Right ventricle myocardium inferior (tissue), 1 donor: Measurements from ENCODE around the gene PPM1E. TPM values are rescaled to one million over a fixed set of nuclear protein-coding genes. Genes with fewer than 3 reads are reported as not detected.
"Not testable (repeated sequence)": the region's sequence is repeated elsewhere in the genome, so short reads cannot be mapped to it uniquely, and the experiment has no call there.

Experiments used
- ATAC-seq: fragments of 200-7000 bp; cut with Tn5 transposase; one replicate; pipeline ENCODE4 v1.9.1; 2020; ENCODE audit warnings: mild to moderate bottlenecking, moderate library complexity
- DNase-seq: peaks from one replicate; pipeline ENCODE4 v3.0.0; 2021; ENCODE audit errors: missing footprints
- intact Hi-C: fragments of 100-400 bp; cut with DNase I; formaldehyde crosslinking; loops from one replicate; pipeline ENCODE4 v1.11.0; 2022
- total RNA-seq: library from RNA; stranded (reverse); fragmentation: NEBNext Ultra II Directional; extraction: Animal tissue kit (Norgen Biotek cat#: 25700); gene quantifications from one replicate; pipeline ENCODE4 v1.2.1, GENCODE V29; 2021
- donor health status: DM: no; HTN: yes; CAD: no; lungs with severe emphysema.

PPM1E gene
- total RNA-seq, 1 donor from 2014 or later: 2.3 TPM

DNA sequence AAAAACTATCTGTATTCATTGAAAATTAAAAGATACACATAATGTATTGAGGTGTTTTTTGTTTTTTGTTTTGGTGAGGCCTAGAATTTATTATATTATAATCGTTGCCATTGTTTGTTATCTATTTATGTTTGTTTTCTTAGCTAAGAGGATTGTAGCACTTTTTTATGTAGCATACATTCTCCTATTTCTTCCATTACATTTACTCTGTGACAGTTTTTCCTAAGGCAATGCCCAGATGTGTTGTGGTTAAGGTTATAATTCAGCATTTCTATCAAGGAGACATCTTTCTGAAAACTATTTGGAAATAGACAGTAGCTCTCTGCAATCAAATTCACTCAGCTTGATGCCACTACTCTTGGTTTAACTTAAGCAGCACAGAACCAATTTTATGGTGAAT lies 161.6 kb downstream of the PPM1E start:
- ATAC-seq: no peak
- no peak for DNase-seq
- intact Hi-C loops: no loop called here

DNA sequence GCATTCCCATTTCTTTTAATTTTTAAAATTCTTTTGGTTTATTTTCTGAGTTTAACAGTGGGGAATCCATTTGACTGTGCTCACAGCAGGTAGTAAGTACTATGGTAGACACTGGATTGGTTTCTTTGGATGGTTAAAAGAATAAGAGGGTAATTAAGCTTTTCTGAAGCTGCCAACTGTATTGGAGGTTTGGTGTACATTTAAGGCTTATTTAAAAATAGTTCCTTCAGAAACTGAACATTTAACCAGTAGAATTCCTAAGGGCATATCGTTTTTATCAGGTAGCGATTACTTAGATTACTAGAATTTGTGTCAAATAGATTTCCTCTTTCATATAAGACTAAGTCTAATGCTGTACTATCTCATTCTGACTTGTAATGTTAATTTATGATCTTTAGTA lies 162.4 kb downstream of the PPM1E start:
- DNase-seq (no peak), ATAC-seq (no peak)
- intact Hi-C loops: no loop called here

DNA sequence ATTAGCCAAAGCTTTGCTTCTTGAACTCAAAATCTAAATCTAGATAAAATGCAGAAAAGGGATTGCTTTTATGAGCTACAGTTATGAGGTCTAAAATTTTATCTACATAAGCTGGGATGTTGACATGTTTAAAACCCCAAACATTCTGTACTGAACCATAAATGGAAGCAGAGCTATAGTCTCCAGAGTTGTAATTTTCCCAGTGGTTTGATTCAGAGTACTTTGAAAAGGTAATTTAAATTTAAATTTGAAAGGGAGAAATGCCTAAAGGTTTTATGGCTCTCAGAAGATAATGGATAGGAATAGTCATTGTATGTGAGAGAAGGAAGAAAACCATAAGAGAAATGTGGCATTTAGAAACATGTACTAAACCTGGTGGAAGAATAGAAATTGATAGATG lies 163.2 kb downstream of the PPM1E start:
- intact Hi-C loops: no loop called here
- ATAC-seq (no peak), DNase-seq (no peak)

DNA sequence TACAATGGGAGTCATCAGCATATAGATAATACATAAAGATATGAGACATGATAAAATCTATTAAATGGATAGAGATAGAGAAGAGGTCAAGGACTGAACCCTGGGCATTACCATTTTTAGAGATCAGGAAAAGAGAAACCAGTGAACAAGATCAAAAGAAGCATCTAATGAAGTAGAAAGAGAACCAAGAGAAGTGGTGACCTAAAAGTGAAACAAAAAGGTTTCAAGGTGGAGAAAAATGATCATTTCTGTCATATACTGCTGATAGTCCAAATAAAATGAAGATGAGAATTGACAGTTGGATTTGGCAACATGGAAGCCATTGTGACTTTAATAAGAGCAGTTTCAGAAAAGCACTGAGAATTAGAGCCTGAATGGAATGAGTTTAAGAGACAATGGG lies 165.1 kb downstream of the PPM1E start:
- DNase-seq (no peak), ATAC-seq (no peak)
- intact Hi-C loops: no loop called here

DNA sequence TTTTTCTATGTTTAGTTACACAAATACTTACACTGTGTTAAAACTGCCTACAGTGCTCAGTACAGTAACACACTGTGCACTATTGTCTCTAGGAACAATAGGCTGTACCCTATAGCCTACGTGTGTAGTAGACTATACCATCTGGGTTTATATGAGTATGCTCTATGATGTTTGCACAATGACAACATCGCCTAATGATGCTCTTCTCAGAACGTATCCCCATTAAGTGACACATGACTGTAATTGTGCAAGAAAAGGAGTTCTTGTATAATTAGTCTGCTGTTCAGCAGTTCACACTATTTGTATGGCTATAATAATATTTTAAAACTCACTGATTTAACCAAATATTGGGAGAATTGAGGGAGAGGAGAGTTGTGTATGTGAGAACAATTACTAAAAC lies 177.3 kb downstream of the PPM1E start:
- intact Hi-C loops: no loop called here
- ATAC-seq: no peak

DNA sequence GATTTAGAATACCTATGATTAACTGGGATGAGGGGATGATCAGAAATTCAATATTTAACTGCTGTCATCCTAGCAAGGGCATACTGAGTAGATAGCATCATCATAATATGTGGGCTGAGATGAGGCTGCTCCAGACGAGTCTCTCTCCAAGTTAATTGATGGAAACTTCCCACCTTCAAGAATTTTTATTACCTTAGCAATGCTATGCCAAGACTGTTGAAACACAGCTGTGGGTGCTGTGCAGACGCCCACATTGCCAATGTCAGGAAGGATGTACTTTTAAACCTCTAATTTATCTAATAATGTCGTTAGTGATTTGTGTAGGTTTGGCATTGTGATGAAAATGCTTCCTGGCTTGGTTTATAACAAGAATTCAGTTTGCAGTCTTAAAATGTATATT lies 180.6 kb downstream of the PPM1E start:
- DNase-seq (no peak), ATAC-seq (no peak)
- intact Hi-C loops: no loop called here

More for the DNA sequence above, 177.3 kb downstream of the PPM1E start:
- no peak for DNase-seq

DNA sequence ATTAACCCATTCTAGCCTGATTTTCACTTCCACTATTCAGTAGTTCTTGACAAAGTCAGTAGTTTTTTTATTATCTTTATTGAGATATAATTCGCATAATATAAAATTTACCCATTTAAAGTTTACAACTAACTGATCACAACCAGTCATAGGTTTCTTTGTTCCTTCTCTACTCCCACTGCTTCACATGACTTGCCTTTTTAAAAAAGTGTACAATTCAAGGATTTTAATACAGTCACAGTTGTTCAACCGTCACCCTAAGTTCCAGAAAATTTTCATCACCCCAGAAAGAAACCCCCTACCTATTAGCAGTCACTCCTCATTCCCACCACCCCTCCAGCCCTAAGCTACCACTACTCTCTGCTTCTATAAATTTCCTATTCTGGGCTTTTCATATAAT lies 188.5 kb downstream of the PPM1E start:
- intact Hi-C loops: no loop called here
- DNase-seq (no peak), ATAC-seq (no peak)

DNA sequence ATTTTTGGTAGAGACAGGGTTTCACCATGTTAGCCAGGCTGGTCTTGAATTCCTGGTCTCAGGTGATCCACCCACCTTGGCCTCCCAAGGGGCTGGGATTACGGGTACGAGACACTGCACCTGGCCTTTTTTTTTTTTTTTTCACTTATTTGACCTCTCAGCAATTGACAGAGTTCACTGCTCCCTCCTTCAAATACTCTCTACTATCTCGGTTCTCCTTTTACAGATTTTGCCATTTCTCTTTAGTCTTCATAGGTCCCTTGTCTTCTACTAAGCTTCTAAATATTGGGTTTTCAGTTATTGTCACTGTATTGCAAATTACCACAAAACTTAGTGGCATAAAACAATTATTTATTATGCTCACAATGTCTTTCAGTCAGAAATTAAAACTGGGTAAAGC lies 191.8 kb downstream of the PPM1E start:
- DNase-seq: no peak
- intact Hi-C loops: no loop called here
- ATAC-seq: no peak

DNA sequence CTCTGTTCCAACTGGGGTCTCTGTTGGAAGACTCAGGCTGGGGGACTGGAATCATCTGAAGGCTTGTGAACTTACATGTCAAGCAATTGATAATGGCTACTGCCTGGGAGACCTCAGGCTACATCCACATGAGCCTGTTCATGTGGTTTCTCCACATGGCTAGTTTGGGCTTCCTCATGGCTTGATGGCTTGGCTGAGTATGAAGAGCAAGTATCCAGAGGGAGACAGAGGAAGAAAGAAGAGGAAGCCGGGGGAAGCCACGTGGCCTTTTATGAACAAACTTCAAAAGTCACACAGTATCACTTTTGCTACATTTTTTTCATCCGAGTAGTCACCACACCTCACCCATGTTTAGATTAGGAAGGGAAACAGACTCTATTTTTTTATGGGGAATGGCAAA lies 192.2 kb downstream of the PPM1E start:
- ATAC-seq (no peak), DNase-seq (no peak)
- intact Hi-C loops: no loop called here

DNA sequence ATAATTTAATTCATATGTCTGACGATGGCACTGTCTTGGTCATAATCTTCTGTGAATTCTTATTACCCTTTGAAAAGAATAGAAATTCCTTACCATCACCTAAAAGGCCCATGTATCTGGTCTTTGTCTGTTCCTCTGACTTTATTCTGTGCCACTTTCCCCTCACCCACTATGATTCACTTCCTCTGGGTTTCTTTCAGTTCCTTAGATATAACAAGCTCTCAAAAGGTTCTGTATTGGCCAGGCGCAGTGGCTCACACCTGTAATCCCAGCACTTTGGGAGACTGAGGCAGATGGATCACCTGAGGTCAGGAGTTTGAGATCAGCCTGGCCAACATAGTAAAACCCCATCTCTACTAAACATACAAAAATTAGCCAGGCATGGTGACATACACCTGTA lies 198.7 kb downstream of the PPM1E start:
- ATAC-seq: not testable (repeated sequence)

DNA sequence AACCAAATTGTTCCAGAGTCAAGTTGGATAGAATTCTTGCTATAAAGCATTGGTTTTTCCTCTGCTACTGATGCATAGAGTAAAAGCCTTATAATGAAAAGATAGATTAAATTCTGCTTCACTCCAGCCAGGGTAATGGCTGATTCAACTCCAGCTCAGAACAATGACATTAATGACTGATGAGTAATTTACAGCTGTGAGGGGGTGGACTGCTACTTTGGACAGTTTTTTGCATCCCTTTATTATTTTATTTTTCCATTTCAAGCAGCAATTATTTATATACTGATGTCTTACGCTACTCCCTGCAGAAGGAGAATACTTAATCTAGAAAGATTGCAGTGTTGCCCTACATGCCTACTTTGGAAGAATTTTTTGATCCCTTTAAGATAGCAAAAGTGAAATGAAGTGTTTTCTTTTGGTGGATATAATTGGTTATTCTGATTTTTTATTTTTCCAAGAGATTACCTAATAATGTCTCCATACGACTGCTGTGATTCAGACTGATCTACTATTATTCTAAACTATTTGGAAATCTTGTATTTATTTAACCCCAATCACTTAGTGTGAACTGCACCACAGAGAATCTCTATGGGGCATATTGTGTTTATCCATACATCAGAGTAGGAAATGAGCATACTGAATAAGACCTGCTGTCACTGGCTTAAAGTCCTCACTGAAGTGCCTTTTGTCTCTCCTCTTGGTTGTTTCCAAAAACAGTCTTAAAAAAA lies 201.5 kb downstream of the PPM1E start:
- DNase-seq: no peak
- intact Hi-C loops: no loop called here
- ATAC-seq: no peak

More for the DNA sequence above, 198.7 kb downstream of the PPM1E start:
- intact Hi-C loops, DNase-seq: not testable (repeated sequence)

DNA sequence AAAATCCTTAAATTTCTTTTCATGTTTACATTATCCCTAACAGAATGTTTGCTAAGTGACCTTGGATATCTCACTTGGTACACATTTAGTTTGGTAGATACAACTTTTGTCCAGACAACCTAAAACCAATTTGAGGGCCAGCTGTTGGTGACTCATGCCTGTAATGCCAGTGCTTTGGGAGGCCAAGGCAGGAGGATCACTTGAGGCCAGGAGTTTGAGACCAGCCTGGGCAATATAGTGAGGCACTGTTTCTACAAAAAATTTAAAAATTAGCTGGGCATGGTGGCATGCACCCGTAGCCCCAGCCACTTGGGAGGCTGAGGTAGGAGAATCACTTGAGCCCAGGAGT lies 202.0 kb downstream of the PPM1E start:
- ATAC-seq, DNase-seq, intact Hi-C loops: not testable (repeated sequence)

DNA sequence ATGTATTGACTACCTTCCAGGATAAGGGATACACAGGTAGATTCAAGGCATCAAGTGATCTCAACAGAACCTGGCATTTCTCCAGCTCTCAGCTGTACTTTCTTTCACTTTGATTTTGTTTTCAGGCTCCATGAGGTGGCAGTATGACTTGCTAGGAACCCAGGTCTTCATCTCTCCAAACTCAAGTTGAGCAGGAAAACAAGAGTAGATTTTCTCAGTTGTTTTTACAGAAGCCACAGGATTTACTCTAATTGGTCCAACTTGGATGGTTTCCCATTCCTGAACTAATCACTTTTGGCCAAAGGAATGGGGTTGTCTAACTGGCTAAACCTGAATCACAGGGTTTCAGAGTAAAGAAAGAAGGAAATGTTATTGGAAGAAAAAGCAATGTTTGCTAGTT lies 204.4 kb downstream of the PPM1E start:
- ATAC-seq (no peak), DNase-seq (no peak)
- intact Hi-C loops: no loop called here

DNA sequence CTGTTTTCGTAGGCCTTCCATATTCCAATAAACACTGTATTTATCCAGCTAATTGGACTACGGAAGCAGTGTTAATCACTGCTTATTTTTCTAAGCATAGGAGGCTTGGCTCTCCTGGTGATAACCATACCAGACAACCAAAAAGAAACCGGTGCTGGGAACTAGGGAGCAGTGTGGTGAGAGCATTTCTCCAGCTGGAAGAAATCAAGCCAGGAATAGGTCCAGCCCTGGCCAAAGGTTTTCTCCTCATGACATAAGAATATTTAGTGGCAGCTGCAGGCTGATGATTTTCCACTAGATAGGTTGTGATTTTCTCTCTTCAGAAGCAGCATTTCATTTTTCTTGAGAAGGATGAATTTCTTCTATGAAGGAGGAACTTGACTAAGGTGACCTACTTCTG lies 209.6 kb downstream of the PPM1E start:
- intact Hi-C loops: no loop called here
- no peak for DNase-seq
- ATAC-seq: no peak

DNA sequence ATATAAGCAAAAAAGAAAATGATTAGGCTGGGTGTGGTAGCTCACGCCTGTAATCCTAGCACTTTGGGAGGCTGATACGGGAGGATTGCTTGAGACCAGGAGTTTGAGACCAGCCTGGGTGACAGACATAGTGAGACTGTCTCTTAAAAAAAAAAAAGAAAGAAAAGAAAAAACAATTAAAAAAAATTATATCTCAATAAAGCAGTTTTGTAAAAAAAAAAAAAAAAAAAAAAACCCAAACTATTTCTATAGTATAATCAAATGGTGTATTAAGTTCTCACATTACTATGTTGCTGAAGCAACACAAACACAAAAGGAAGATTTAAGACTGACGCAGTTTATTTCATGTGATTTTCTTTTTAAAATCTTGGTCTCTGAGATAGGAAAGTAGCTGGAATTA lies 210.6 kb downstream of the PPM1E start:
- intact Hi-C loops: no loop called here
- DNase-seq (no peak), ATAC-seq (no peak)

DNA sequence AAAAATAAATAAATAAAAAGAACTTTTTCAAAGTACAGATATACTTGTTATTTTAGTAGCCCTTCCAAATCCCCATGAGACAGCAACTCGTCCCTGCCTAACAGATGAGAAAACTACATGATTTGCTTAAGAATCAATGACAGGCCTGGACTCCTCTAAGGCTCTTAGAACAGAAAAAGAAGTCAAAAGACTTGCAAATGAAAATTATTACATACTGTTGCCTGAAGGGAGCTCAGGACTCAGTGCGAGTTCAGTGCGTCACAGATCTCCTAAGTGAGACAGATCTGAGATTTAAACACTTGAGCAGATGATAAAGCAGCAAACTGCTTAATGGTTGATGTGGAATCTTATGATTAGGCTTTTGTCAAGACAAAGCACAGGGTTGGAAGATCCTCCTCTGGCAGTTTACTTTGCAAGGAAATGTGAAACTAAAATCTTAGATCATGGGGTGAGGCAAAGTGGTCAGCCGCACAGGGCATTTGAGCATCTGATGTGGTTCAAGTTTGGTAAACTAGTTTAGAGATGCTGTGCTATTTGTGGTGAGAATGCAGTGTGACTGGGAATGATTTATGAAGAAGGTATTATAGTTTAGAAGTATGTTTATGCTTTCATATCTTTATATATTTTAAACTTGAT lies 212.9 kb downstream of the PPM1E start:
- intact Hi-C loops: no loop called here
- ATAC-seq (no peak), DNase-seq (no peak)

DNA sequence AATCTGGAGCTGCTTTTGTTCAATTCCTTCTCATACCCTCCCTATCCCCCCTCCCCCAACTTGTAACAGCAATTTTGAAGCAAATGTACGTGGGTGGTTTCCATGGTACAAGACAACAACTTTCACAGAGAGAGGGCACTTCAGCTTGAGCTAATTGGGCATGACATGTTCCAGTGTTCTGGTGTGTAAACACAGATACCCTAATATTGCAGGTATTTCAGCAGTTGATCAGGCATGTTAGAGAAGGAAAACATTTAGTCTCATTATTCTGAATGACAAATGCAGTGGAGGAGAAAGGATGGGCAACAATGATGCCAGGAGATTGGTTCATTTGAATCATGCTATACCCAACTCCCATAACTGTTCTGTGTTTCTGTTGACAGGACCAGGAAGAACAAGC lies 213.5 kb downstream of the PPM1E start:
- ATAC-seq (no peak), DNase-seq (no peak)
- intact Hi-C loops: no loop called here

DNA sequence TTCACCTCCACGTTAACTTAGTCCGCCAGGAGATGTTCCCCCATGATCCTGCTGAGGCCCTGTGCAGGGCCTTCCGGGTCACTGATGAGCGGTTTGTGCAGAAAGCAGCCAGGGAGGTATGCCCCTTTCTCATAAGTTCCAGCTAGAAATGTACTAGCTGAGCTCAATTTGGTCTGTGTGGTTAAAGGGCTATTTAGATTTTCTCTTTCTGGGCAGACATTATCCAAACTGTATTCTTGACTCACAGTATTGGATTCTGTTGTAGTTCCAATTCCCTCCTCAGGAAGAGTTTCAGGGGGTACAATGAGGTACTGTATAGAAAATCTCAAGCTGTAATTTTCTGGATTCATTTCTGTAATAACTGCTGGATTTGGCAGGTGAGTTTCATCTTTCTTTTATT lies 214.0 kb downstream of the PPM1E start:
- DNase-seq (no peak), ATAC-seq (no peak)
- intact Hi-C loops: no loop called here

DNA sequence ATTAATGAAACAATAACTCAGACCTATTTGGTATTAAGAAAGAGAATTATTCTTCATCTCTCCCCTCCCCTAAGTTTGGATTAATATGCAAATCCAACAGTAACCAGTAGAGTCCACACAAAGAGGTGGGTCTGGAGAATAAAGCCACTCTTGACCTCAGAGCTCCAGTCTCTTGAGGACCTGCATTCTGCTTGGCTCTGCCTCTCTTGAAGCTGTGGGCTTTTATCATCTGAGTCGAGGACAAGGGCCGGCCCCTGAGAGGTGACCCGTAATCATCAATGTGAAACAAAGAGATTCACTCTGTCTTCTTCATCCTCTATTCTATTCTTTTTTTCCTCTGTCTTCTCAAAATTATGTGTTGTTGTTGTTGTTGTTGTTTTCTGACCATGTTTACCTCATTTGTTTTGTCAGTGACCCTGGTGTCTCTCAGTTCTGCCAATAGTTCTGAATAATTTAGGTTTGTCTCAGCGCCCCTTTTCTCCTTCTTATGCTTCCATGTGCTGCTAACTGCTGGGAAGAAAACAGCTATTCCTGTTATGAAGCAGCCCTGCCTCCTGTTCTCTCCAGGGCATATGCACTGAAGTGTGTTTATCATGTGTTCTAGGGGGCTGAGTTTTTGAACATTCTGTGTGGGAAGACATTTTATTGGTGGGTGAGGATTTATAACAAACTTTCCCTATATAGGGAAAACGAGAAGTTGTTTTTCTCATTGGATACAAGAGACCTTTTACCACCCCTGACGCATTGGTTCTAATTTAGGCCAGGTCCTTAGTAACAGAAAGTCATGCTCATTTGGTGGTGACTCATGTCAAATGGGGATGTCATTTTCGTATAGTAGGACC lies 215.2 kb downstream of the PPM1E start:
- DNase-seq (no peak), ATAC-seq (no peak)
- intact Hi-C loops: no loop called here

DNA sequence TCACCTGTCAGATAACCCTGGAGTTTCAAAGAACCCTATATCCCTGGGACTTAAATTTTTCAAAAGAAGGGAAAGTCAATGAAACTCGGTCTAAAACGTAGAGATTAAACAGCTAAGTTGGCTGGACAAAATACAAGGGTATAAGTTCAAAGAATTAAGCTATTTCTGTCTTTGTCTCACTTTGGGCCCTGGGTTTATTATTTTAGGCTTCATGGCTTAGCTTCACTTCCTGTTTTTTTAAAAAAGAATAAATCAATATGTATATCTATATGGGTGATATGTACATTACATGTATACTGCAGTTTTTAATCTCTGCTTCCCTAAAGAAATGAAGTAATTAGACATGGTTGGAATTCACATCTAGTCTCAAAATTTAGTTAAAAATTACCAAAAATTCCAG lies 218.7 kb downstream of the PPM1E start:
- ATAC-seq (no peak), DNase-seq (no peak)
- intact Hi-C loops: no loop called here
